Hindlimb muscle (tissue), 1 donor: ENCODE measurements around the gene GLI1. TPM values are rescaled to one million over a fixed set of nuclear protein-coding genes. Genes with fewer than 3 reads are reported as not detected.
A peak's percentile ranks its signal among the peaks of the same experiment; 100 is the strongest.
"Not testable (repeated sequence)": the region's sequence is repeated elsewhere in the genome, so short reads cannot be mapped to it uniquely, and the experiment has no call there.

Experiments
- DNase-seq: peaks from one replicate; pipeline ENCODE4 v3.0.0-alpha.2; 2013
- polyA plus RNA-seq: library from polyadenylated mRNA; unstranded; fragments of 120-200 nt; gene quantifications from one replicate; pipeline ENCODE4 v1.2.1, GENCODE V29; 2013; ENCODE audit not compliant: insufficient read length

GLI1 gene
- polyA plus RNA-seq, 1 donor: 8.2 TPM

GRCh38 chr12:57441846-57442427 lies 17.6 kb upstream of the GLI1 start:
- no peak for DNase-seq

- not testable (repeated sequence) for DNase-seq
These were observed 15.2 kb upstream of the GLI1 start for GRCh38 chr12:57444337-57444736.

GRCh38 chr12:57444744-57445143 lies 14.8 kb upstream of the GLI1 start:
- DNase-seq: no peak

- DNase-seq: no peak
These were observed 13.2 kb upstream of the GLI1 start for GRCh38 chr12:57446292-57446960.

GRCh38 chr12:57448669-57449068 lies 10.9 kb upstream of the GLI1 start:
- no peak for DNase-seq

- DNase-seq: no peak
These were observed 10.2 kb upstream of the GLI1 start for GRCh38 chr12:57449375-57449774.

- DNase-seq: no peak
These were observed 9.5 kb upstream of the GLI1 start for GRCh38 chr12:57450057-57450456.

- no peak for DNase-seq
These were observed 8.3 kb upstream of the GLI1 start for GRCh38 chr12:57451233-57451778.

GRCh38 chr12:57452181-57452936 lies 7.2 kb upstream of the GLI1 start:
- no peak for DNase-seq

- peak; percentile 71 for DNase-seq
These were observed 6.6 kb upstream of the GLI1 start for GRCh38 chr12:57452937-57453509.

- no peak for DNase-seq
These were observed 5.4 kb upstream of the GLI1 start for GRCh38 chr12:57454213-57454565.

GRCh38 chr12:57454566-57455373 lies 4.8 kb upstream of the GLI1 start, which contains the start of gene INHBE:
TSS of gene INHBE (plus strand) at chr12:57455307. CDS start at chr12:57455537, 230 bp downstream.
- no peak for DNase-seq

GRCh38 chr12:57455374-57456144 lies 4.0 kb upstream of the GLI1 start:
- no peak for DNase-seq

- no peak for DNase-seq
These were observed 3.4 kb upstream of the GLI1 start for GRCh38 chr12:57456145-57456700.

- no peak for DNase-seq
These were observed 2.7 kb upstream of the GLI1 start for GRCh38 chr12:57456737-57457490.

- no peak for DNase-seq
These were observed 925 bp upstream of the GLI1 start for GRCh38 chr12:57458665-57459054.

- DNase-seq: peak; percentile 96
These were observed 383 bp upstream of the GLI1 start for GRCh38 chr12:57459055-57459749.

- DNase-seq: no peak
These were observed 841 bp downstream of the GLI1 start for GRCh38 chr12:57460468-57460784.

- no peak for DNase-seq
These were observed 1.3 kb downstream of the GLI1 start for GRCh38 chr12:57460841-57461275.
